Activated naive CD4-positive, alpha-beta T cell treated with anti-CD3 and anti-CD28 coated beads, Interleukin-2, amount 50 U/mL, for 72 hours (primary cell): ENCODE data around the gene PRSS36. TPM values are rescaled to one million over a fixed set of nuclear protein-coding genes. Genes with fewer than 3 reads are reported as not detected.

Experiments
- ATAC-seq, 2 donors: fragments of 150-1000 bp; cut with Tn5 transposase; 2 replicates each; pipeline ENCODE4 v1.10.0; 2021; ENCODE audit warnings: mild to moderate bottlenecking in 2 of 2, moderate library complexity in 2 of 2
- DNase-seq, 2 donors: peaks; one replicate each; pipeline ENCODE4 v3.0.0; 2021 to 2022; ENCODE audit warnings: low spot score in 2 of 2
- H3K27ac Mint-ChIP-seq, 2 donors: one replicate each; pipeline ENCODE4 v1.8.0; 2022; ENCODE audit warnings: mild to moderate bottlenecking in 2 of 2, mixed read lengths in 2 of 2
- H3K36me3 Mint-ChIP-seq, 2 donors: one replicate each; pipeline ENCODE4 v1.8.0; 2022; ENCODE audit warnings: mixed read lengths in 2 of 2
- H3K9me3 Mint-ChIP-seq, 2 donors: one replicate each; pipeline ENCODE4 v1.8.0; 2022; ENCODE audit warnings: mixed read lengths in 2 of 2
- total RNA-seq, 2 donors: library from RNA; stranded (reverse); gene quantifications; one replicate each; pipeline ENCODE4 v1.2.3, GENCODE V29; 2022

PRSS36 gene
- total RNA-seq, 2 donors from 2014 or later = 1.0 to 1.1 TPM

DNA sequence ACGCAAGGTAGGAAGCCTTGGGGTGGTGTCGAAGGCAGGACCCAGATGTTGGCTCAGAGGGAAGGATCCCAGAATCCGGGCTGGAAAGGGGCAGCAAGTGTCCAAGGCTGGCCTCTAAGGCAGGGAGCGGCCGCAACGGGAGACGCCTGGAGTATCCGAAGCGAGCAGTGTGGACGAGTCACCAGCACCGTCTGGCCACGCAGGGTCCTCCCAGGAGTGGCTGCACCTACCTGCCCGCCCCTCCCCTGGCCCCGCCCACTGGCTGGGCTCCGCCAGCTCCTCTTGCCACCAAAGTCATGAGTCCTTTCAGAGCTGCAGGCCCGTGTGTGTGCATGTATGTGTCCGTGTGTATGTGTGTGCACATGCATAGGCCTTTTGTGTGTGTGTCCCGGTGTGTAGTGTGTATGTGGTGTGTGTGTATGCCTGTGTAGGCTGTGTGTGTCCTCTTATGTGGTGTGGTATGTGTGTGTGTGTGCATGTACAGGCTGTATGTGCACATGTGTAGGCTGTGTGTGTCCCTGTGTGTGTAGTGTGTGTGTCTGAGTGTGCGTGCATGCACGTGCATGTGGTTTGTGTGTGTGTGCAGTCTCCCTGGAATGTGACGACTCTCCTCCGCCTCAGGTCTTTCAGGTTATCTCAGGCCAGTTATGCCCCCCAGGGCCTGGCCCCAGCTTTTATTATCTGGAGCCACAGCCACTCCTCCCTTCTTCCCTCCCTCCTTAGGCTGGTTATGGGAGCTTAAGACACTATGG is 14.2 kb downstream of the PRSS36 start, which contains the start of gene PRSS8:
Gene PRSS8, minus strand, starts transcription at position 193 of the 752 bp plus-strand sequence. CDS start 229 bp downstream, outside the sequence.
- no peaks in the 10 kb centered on the region for H3K36me3 Mint-ChIP-seq
- no peak within 1 kb of the TSS for H3K27ac Mint-ChIP-seq
- no peaks in the 10 kb centered on the region for H3K9me3 Mint-ChIP-seq
- no peak for ATAC-seq
- DNase-seq = no peak

DNA sequence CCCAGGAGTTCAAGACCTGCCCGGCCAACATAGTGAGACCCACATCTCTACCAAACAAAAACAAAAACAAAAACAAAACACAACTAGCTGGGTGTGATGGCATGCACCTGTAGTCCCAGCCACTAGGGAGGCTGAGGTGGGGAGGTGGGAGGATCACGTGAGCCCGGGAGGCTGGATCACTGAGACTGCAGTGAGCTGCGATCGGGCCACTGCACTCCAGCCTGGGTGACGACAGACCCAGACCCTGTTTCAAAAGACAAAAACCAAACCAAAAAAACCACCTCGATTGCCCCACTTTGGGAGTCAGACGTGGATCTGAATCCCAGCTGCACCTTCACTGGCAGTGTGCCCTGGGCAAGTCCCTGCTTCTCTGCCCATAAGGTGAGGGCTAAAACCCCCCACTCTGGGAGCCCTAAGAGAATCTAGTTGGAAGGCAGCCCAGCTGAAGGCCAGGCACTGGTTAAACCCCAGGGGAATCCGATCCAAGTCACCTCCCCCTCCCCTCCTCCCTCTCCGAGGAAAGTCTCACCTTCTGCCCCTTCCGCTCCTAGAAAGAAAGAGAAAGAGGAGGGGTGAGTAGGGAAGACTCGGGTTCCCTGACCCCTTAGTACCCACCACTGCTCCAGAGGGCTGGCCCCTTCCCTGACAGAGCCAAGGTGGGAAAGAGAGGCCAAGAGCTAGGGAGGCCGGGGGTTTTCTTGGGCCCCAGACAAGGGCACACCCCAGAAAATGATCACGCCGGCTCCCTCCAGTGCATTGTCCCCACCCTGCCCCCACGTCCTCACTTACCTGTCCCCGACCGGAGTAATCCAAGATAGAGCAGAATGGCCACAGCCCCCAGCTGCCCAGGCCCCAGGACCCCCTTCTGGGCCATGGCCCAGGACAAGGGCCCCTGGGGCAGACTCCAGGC is 15.0 kb downstream of the PRSS36 start:
- ATAC-seq (no peak), DNase-seq (no peak)
- no peaks in the 10 kb centered on the region for H3K9me3 Mint-ChIP-seq
- no peaks in the 10 kb centered on the region for H3K36me3 Mint-ChIP-seq
- no peak overlapping the region for H3K27ac Mint-ChIP-seq

DNA sequence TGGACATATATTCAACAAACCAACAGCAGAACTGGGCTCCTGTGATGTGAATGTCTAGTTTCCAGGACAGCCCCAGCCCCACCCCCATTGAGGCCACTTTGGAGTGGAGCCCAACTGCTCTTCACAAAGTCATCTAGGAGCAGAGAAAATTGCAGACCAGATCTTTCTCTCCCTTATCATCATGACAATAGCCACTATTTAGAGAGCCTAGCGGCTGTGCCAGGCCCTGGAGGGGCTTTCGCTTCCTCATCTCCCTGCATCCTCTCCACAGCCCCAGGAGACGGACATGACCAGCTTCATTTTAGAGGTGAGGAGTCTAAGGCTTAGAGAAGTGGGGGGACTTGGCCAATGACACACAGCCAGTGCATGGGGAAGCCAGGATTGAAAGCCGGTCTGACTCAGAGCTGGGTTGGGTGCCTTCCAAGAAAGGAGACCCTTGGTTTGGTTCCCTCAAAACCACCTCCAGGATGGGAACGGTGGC is 15.7 kb downstream of the PRSS36 start:
- DNase-seq (no peak), ATAC-seq (no peak)
- H3K36me3 Mint-ChIP-seq = no peaks in the 10 kb centered on the region
- H3K9me3 Mint-ChIP-seq = no peaks in the 10 kb centered on the region
- peak overlapping the region; percentile 15 to 81 for H3K27ac Mint-ChIP-seq

DNA sequence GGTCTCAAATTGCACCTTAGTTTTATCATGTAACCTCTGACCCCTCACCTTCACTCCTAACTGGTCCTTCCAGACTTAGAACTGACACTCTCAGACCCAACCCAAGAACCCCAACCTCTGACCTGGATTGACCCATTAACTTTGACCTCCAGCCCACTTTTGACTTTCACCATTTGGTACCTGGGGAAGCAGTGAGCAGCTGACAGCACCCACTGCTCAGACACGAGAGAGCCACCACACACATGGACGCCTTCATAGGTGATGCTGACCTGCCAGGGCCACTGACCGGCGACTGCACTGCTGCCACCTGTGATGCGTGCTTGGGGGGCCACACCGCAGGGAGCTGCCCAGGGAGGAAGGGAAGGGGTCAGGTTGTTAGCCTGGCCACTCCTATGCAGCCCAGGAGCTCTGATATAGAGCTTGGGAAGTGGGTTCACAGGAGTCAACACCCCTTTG is 16.8 kb downstream of the PRSS36 start:
- Mint-ChIP-seq H3K9me3 (no peaks in the 10 kb centered on the region), H3K27ac (peak overlapping the region in 1 of 2 donors; percentile 15), H3K36me3 (no peaks in the 10 kb centered on the region)
- no peak for DNase-seq
- ATAC-seq = peak in 1 of 2 donors; percentile 16

DNA sequence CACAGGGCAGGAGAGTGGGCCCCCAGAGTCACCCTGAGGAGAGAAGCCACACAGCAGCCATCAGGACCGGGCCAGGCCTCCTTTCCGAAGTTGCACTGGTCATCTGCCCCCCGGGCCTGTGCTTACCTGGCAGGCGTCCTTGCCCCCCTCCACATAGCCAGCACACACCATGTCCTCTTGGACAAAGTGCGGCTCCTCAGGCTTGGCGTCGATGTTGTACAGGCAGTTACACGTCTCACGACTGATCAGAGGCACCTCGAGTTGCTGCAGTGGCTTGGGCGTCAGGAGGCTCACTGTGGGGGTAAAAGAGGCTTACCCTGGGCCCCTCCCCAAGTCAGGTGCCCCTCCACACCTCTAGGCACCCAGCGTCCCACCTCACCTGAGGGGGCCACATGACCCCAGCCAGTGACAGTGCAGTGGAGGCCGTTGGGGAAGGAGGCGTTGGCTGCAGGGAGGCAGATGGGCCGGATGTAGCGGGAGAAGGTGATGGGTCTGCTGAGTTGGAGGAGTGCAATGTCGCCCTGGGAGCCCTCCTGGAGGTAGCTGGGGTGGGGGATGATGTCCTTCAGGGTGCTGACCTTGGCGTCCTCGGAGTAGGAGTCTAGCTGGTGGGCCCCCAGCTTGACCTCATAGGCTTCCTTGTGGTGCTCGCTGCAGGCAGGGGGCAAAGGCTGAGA is 17.4 kb downstream of the PRSS36 start:
- Mint-ChIP-seq H3K27ac (peak overlapping the region in 1 of 2 donors; percentile 15), H3K36me3 (no peaks in the 10 kb centered on the region), H3K9me3 (no peaks in the 10 kb centered on the region)
- ATAC-seq = no peak
- DNase-seq = no peak

DNA sequence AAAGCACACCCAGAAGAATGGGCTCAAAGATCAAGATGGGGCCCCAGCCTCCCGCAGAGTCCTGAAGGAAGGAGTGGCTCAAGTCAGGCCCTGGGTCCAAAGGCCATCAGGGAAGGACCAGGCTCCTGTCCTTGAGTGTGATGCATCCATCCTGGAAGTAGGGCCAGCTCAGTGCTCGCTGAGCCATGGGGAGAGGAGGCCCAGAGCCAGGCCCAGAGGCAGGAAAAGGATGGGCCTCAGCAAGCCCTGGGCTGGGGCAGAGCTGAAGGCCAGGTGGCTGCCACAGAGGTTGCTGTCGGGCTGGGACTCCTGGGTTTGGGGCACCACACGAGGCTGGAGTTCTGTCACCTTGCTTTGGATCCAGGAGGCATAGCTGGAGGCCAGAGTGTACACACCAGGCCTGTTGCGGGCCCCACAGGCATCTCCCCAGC is 18.0 kb downstream of the PRSS36 start:
- ATAC-seq (peak in 1 of 2 donors; percentile 4), DNase-seq (no peak)
- Mint-ChIP-seq H3K36me3 (no peaks in the 10 kb centered on the region), H3K9me3 (no peaks in the 10 kb centered on the region), H3K27ac (no peak overlapping the region)

DNA sequence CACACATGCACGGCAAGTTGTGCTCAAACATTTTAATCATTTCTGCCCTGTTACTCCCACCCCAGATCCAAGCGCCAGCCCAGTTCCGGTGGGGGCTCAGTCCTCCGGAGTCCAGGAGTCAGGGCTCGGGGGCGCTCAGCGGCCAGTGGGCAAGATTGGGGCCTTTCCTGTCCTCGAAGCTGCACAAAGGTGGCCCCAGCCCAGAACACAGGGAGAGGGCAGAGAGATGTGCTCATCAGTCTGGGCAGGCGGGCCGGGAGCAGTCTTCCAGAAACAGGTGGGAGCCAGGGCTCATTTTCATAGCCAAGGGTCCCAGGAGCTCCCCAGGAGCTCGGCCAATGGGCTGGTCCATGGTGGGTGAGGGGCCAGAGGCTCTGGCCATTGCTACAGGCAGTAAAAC is 18.4 kb downstream of the PRSS36 start:
- no peaks in the 10 kb centered on the region for H3K36me3 Mint-ChIP-seq
- H3K9me3 Mint-ChIP-seq = no peaks in the 10 kb centered on the region
- DNase-seq (no peak), ATAC-seq (no peak)
- no peak overlapping the region for H3K27ac Mint-ChIP-seq

DNA sequence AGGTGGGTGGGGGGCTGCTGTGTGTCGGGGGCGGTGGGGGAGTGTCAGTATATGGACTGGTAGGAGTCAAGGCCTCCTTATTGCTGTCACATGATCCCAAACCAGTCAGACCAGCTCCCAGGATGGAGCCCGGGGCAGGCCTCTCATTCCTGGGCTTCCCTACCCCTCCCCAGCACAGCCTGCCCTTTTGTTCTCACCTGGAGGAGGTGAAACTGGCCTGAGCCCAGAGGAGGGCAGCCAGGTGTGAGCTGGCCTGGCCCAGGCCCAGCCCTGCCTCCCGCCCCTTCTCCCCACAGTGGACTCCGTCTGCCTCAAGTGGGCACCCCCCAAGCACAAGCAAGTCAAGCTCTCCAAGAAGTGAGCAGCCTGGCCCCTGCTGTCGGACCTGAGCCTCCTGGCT is 19.0 kb downstream of the PRSS36 start:
- no peak overlapping the region for H3K27ac Mint-ChIP-seq
- H3K36me3 Mint-ChIP-seq = no peaks in the 10 kb centered on the region
- H3K9me3 Mint-ChIP-seq = no peaks in the 10 kb centered on the region
- DNase-seq (no peak), ATAC-seq (no peak)

DNA sequence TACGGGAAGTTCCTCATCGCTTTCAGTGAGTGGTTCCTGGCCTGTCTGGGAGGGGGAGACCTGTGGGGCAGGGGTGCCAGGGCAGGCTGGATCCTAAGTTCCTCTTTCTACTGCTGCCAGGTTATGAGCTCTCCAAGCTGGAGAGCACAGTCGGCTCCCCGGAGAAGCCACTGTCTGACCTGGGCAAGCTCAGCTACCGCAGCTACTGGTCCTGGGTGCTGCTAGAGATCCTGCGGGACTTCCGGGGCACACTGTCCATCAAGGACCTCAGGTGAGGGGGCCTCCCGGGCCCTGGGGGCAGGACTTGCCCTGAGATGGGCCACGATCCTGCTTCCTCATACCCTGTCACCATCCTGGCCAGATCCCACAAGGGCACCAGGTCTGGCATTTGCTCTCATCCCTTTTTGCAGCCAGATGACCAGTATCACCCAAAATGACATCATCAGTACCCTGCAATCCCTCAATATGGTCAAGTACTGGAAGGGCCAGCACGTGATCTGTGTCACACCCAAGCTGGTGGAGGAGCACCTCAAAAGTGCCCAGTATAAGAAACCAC is 19.5 kb downstream of the PRSS36 start:
- no peak for ATAC-seq
- H3K27ac Mint-ChIP-seq = peak overlapping the region in 1 of 2 donors; percentile 55
- DNase-seq = no peak
- H3K36me3 Mint-ChIP-seq = no peaks in the 10 kb centered on the region
- H3K9me3 Mint-ChIP-seq = no peaks in the 10 kb centered on the region

DNA sequence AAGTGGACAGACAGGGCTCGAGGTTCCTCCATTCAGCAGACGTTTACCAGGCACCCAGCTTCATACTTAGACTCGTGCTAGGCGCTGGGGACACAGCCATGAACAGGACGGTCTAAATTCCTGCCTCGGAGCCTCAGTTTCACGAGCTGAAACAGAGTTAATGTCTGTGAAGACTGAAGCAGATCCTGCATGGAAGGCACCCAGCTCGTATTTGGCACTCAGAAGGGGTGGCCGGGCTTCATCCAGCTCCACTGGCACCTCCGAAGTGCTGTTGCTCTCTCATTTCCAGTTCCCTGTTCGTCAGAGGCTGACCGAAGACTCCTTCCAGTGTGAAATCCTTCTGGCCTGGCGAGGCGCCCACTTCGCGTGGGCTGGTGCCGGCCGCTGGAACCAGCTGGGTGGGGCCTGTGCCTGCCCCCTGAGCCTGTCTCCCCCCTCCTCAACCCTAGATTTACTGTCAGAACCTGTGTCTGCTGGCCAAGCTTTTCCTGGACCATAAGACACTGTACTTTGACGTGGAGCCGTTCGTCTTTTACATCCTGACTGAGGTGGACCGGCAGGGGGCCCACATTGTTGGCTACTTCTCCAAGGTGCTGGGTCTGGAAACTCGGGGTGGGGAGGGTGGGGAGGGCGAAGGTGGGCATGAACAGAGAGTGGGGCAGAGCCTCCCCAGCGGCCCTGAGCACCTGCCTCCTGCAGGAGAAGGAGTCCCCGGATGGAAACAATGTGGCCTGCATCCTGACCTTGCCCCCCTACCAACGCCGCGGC is 20.1 kb downstream of the PRSS36 start:
- Mint-ChIP-seq H3K36me3 (no peaks in the 10 kb centered on the region), H3K9me3 (no peaks in the 10 kb centered on the region), H3K27ac (peak overlapping the region in 1 of 2 donors; percentile 14)
- DNase-seq (no peak), ATAC-seq (no peak)

DNA sequence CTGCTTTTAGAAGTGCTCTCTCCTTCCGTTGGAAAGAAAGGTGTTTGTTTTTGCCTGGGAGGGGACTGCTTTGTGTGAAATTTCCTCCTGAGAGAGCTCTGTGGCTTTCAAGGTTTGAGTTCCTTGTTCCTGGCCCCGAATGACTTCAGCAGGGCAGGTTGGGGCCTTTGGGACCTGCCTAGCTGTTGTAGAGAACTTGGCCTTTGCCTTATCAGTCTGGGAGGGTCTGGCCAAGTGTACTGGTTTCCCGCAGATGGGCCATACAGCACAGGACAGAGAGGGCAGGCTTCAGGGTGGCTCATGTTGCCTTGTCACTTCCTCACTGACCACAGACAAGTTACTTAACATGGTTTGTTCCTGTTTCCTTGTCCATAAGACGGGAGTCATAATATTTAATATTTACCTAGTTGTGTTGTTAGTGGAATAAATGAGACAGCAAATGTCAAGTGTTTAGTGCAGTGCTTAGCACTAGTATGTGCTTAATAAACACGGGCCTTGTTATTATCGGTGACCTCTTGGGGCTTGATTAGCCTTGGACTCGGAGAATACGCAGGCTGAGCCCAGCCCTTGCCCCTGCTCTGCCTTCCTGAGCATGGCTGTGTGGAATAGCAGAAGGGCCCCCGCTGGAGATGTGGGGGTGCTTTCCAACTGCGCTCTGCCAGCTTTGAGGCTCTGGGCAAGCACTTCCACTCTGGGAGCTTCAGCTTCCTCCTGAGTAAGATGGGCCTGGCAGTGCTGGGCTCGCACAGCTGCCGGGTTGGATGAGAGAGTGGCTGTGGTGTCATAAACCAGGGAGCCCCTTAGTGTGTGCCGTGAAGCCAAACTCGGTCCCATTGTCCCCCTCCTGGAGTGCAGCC is 20.9 kb downstream of the PRSS36 start:
- peak overlapping the region in 1 of 2 donors; percentile 88 for H3K27ac Mint-ChIP-seq
- no peaks in the 10 kb centered on the region for H3K36me3 Mint-ChIP-seq
- no peak for DNase-seq
- no peaks in the 10 kb centered on the region for H3K9me3 Mint-ChIP-seq
- no peak for ATAC-seq

DNA sequence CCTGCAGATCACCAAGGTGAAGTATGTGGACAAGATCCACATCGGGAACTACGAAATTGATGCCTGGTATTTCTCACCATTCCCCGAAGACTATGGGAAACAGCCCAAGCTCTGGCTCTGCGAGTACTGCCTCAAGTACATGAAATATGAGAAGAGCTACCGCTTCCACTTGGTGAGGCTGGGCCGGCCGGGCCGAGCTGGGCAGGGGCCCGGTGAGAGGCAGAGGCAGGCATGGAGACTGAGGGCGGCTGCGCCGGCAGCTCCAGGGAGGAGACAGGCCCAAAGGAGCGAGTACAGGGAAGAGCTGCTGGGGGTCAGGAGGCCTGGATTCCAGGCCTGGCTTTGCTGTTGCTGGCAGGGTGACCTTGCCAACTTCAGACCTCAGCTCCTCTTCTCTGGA is 22.7 kb downstream of the PRSS36 start:
- no peaks in the 10 kb centered on the region for H3K36me3 Mint-ChIP-seq
- DNase-seq (no peak), ATAC-seq (no peak)
- H3K9me3 Mint-ChIP-seq = no peaks in the 10 kb centered on the region
- peak overlapping the region in 1 of 2 donors; percentile 85 for H3K27ac Mint-ChIP-seq

DNA sequence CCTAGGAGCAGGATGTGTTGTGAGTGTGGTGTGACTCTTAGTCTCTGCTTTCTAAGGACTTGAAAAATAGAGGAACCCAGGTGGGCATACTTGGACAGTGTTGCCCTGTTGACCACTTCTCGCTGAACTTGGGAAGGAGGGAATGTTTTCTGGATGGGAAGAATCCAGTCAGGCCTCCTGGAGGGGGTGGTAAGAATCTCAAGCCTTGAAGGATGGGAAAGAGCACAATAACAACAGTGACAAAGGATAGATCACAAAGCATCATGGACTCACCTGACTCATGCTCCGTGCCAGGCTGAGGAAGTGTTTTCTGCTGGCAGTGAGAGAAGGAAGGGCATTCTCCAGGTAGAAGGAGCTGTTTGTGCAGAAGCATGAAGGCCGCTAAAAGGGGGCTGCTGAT is 24.0 kb downstream of the PRSS36 start:
- ATAC-seq (no peak), DNase-seq (no peak)
- H3K36me3 Mint-ChIP-seq = peaks cover 0 to under 1% of the 10 kb centered on the region in 2 donors
- H3K9me3 Mint-ChIP-seq = no peaks in the 10 kb centered on the region
- no peak overlapping the region for H3K27ac Mint-ChIP-seq

DNA sequence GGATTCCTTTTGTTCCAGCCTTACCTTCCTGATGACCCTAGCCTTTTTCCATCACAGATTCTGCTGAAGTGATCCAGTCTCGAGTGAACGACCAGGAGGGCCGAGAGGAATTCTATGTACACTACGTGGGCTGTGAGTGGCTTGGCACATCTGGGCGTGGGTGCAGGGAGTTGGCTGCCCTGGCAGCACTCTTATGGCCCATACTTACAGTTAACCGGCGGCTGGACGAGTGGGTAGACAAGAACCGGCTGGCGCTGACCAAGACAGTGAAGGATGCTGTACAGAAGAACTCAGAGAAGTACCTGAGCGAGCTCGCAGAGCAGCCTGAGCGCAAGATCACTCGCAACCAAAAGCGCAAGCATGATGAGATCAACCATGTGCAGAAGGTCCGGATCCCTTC is 29.7 kb downstream of the PRSS36 start:
- peaks cover 15 to 21% of the 10 kb centered on the region in 2 donors for H3K36me3 Mint-ChIP-seq
- no peak overlapping the region for H3K27ac Mint-ChIP-seq
- ATAC-seq (no peak), DNase-seq (no peak)
- H3K9me3 Mint-ChIP-seq = no peaks in the 10 kb centered on the region
